Lower leg skin (tissue), 3 donors: ENCODE measurements around the gene ACVR1.

Source experiments
- CTCF ChIP-seq, 3 donors: fragments of 450-650 bp; IDR thresholded peaks; one replicate each; pipeline ENCODE4 v1.5.1; 2016; ENCODE audit warnings: antibody characterized with exemption in 3 of 3, mild to moderate bottlenecking in 3 of 3, moderate library complexity in 2 of 3
- POLR2A ChIP-seq, 2 donors: fragments of 450-650 bp; IDR thresholded peaks; one replicate each; pipeline ENCODE4 v1.6.1; 2016 to 2017; ENCODE audit warnings: antibody characterized with exemption in 2 of 2, mild to moderate bottlenecking in 1 of 2, moderate library complexity in 1 of 2

GRCh38 chr2:157900684-157901083, 24.6 kb upstream of the ACVR1 start:
- TF ChIP-seq CTCF (IDR thresholded peaks at IDR 0.05) (no peak), POLR2A (IDR thresholded peaks at IDR 0.05) (no peak)
